Suppressor macrophage treated with lipopolysaccharide for 1 hour (primary cell): ENCODE measurements around the gene CLEC20A.
"Not testable (repeated sequence)": the region's sequence is repeated elsewhere in the genome, so short reads cannot be mapped to it uniquely, and the experiment has no call there.

Experiments
- DNase-seq, 3 donors: peaks; one replicate each; pipeline ENCODE4 v3.0.0-alpha.2; 2020 to 2022

CLEC20A gene

GRCh38 chr1:178528953-178529335 lies 32.2 kb upstream of the CLEC20A start:
- no peak for DNase-seq

GRCh38 chr1:178528228-178528952 lies 31.6 kb upstream of the CLEC20A start:
- DNase-seq: no peak

DNA sequence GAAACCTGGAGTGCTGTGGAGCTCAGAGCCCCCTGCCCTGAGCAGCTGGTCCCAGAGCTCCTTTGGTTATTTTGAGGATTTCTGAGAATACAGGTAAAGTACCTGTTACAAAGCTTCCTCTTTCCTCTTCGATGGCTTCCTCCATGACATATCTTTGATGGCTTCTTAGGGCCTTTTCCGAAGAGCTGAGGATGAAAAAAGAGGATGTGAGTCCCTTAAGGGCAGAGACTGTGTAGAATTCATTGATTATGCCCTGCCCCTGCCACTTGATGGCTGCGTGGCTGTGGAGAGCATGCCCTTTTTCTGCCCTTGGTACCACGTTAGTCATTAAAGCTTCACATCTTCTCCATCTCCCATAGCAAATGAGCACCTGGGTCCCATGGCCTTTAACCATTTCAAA lies 30.4 kb upstream of the CLEC20A start:
- DNase-seq: no peak

- no peak for DNase-seq
These were observed 24.5 kb upstream of the CLEC20A start for GRCh38 chr1:178521241-178521640.

DNA sequence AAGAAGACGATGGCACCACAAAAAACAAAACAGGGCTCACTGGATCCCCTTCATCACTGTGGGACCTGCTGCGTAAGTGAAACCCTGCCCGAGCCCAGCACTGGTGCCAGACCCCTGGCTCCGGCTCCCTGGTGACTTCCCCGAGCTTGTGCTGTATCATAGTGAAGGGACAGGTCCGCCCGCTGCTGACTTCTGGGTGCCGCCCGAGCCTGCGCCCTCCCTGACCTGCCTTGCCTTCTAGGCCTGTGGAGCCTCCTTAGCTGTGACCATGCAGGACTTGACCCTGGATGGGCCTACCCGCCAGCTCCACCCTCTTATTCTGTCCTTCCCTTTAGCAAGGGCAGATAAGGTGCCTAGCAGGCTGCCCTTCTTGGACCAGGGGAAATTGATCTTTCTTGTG lies 24.0 kb upstream of the CLEC20A start:
- DNase-seq: no peak

DNA sequence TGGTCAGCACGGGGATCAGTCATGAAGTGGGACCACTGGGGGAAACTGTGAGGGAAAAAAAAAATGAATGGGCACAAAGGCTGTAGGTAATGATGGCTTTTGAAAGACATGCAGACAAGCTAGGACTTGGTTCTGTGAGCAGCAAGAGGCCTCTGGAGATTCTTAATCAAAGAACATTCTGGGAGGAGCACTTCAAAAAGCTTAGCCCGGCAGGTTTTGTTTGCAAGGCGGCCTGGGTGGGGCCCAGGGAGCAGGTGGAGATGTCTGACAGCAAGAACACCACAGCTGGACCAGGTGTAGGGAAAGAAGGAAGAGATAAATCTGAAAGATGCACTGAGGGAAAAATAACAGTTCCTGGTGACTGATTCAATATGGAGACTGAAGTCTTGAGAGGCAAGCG lies 22.1 kb upstream of the CLEC20A start:
- DNase-seq: no peak

- peak in 2 of 3 donors; percentile 13 to 17 for DNase-seq
These were observed 19.3 kb upstream of the CLEC20A start for GRCh38 chr1:178516110-178516509.

DNA sequence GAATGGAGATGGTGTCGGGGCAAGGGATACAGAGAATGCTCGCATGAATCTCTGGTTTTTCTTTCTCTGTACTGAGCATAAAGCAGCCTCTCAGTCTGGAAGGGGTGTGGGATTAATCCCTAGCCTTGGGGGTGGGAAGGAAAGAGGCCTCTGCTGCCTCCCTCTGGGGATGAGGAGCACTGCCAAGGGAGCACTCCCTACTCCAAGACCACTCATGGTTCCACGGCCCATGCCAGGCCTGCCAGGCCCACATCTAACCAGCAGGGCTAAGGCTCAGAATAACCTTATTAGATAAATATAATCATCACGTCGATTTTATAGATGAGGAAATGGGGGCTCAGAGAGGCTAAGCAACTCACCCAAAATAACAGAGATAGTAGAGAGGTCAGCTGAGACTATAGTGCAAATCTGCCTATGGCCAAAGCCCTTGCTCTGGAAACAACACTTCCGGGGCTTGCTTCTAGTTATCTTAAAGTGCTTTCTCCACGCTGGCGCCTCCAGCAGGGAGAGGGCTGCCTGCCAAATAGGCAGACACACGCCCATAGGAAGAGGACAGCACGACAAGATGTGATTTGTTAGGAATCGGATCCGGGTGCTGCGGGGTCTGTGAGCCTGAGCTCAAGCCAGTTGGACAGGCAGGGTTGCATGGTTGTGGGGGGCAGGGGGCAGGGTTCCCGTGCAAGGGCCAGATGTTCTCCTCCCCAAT lies 16.7 kb upstream of the CLEC20A start:
- DNase-seq: no peak

- no peak for DNase-seq
These were observed 16.0 kb upstream of the CLEC20A start, which contains the start of gene TEX35 for GRCh38 chr1:178512566-178513277. Gene TEX35, plus strand, starts transcription at chr1:178513109. Its CDS starts 80 bp downstream, at chr1:178513189.

- no peak for DNase-seq
These were observed 13.4 kb upstream of the CLEC20A start for GRCh38 chr1:178510155-178510554.

- no peak for DNase-seq
These were observed 12.7 kb upstream of the CLEC20A start for GRCh38 chr1:178509414-178510007.

DNA sequence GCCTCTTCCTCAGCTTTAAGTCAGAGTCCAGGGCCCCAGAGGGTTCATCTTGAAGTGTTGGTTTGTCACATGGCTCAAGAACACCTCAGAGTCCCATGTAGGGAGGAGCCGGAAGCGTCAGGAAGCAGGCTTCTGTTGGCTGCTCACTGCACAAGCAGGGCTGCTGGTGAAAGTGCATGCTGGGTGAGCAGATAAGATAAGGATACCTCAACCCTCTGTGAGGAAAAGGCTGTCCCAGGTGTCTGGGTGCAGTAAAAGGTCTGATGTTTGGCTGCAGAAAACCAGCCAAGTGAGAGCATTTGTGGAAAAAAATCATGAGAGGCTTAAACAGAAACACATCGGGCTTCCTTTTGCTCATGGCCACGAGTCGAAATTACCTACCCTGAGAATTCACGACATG lies 9.9 kb upstream of the CLEC20A start:
- no peak for DNase-seq

DNA sequence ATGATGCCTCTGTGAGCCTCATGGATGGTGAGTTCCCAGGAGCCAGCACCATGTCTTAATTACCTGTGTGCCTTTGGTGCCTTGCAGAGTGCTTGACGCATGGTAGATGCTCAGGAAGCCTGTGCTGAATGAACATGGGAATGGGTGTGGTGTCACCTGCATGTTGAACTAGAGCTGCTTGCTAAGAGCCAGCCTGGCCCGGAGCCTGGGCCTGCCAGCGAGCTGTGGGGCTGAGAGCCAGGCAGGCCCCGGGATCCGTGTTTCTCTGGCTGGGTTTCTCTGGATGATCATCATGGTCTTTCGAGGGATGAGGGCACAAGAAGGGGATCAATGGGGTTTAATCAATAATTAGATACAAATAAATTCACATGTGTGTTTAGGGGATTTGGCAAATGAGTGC lies 9.4 kb upstream of the CLEC20A start:
- DNase-seq: no peak

GRCh38 chr1:178504286-178504685 lies 7.5 kb upstream of the CLEC20A start:
- DNase-seq: no peak

GRCh38 chr1:178503849-178504248 lies 7.1 kb upstream of the CLEC20A start:
- no peak for DNase-seq

DNA sequence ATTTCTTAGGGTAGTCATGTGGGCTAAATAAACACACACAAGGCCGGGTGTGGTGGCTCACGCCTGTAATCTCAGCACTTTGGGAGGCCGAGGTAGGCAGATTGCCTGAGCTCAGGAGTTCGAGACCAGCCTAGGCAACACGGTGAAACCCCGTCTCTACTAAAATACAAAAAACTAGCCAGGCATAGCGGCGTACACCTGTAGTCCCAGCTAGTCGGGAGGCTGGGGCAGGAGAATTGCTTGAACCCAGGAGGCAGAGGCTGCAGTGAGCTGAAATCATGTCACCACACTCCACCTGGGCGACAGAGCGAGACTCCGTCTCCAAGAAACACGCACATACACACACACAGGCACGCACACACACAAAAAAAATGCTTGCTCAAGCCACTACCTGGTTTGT lies 6.6 kb upstream of the CLEC20A start:
- DNase-seq: not testable (repeated sequence)

DNA sequence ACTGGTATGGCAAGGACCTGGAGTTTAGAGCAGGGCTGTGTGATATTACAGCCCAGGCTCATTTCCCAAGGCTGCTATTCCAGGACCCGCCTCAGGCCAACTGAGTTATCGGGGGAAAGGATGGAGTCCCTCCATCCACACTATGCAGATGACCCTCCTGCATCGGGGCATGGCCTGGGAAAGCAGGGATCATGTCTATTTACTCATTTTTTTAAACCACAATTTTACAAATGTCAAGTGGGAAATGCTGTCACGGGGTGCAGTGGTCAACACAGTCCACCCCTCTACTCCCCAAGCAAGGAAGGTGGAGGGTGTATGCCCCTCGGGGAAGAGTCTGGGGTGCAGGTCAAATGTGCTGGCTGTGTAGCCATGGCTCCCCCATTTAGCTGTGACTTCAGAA lies 6.1 kb upstream of the CLEC20A start:
- no peak for DNase-seq

DNA sequence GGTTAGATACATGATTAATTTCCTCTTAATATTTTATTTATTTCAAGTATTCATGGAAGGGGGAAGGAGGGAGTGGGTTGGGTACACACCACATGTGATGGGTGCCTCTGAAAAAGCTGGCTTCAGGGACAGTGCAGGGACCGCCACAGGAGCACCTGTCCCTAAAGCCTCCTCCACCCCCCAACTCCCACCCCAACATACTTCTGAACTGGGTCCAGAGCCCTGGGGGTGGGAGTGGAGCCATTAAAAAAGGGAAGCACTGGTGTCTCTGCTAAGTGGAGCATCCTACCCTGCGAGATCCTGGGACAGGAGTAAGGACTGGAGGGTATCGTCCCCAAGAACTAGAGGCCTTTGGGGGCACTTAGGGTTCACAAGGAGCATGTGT lies 5.6 kb upstream of the CLEC20A start:
- DNase-seq: no peak

- peak; percentile 72 to 93 (median 85) for DNase-seq
These were observed 5.1 kb upstream of the CLEC20A start for GRCh38 chr1:178501705-178502329.

DNA sequence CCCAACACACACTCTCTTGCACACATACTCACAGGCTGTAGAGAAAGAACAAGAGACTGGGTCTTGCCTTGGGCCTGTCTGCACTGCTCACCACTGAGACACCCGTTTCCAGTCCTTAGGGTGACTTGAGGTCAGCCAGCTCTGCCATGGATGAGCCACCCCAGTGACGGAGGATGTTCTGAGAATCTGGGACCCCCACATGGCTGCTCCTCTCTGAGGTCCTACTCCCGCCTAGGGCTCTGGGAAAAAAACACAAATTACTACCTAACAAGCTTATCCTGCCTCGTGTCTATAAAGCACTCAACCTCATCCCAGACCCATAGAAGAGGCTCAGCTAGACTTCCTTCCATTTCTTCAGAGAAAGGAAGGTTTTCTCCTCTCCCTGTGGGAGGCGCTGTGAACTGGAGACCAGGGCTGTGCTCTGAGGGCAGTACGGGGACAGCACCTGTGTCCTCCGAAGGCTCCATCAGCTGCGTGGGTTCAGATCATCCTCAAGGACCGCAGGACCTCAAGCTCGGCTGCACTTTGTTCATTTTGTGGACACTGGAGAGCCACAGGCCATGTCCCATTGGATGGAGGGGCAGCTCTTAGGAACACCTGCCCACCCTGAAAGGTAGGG lies 4.3 kb upstream of the CLEC20A start:
- no peak for DNase-seq

DNA sequence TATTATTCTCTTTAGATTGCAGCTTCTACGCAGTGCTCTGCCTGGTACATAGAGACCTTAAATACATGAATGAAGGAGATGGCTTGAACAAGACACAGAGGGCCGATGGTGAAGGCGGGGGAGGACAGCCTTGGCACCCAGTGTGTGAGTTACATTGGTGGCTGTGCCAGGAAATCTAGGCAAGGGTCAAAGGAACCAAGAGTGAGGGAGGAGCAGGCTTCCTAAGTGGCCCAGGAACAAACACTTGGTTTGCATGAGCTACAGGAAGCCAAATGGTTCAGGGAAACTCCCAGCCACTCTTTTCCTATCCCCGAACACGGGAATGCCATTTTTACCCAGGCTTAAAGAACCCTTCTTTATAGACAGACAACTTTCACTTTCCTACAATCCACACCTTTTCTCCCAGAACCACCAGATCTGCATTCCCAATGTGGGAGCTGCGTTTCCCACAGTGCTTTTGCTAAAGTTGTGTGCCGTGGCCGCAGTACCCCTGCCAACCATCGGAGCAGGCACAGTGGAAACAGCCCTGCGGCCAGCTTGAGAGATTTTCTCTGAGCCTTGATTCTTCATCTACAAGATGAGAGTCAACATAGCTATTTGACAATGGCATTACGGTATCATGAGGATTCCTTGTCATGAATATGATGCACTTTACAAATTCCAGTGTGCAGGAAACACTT lies 3.5 kb upstream of the CLEC20A start:
- DNase-seq: no peak
